ENCODE measurements around the gene IRX2. TPM values are rescaled to one million over a fixed set of nuclear protein-coding genes. Genes with fewer than 3 reads are reported as not detected.

IRX2 gene
- total RNA-seq, 2 donors from 2014 or later, result 0.28 to 0.54 TPM

- Histone ChIP-seq H3K27ac (no peak overlapping the region), H3K4me1 (ENCODE audit: control insufficient read depth in 1 of 2, low read depth in 2 of 2) (no peaks in the 10 kb centered on the region), H3K9me3 (no peaks in the 10 kb centered on the region), H3K27me3 (replicated peaks; ENCODE audit: insufficient read depth) (no peaks in the 10 kb centered on the region), H3K4me3 (no peak overlapping the region), H3K36me3 (no peaks in the 10 kb centered on the region)
- DNase-seq (ENCODE audit: low spot score) (no peak), ATAC-seq (ENCODE audit: insufficient number of reproducible peaks, low FRiP score, low read depth) (no peak)
- no peak for TF ChIP-seq CTCF (IDR thresholded peaks at IDR 0.05)
These were observed 50.6 kb downstream of the IRX2 start for GRCh38 chr5:2700876-2701275.

GRCh38 chr5:2699686-2700085 is 51.8 kb downstream of the IRX2 start:
- Histone ChIP-seq H3K36me3 (no peaks in the 10 kb centered on the region), H3K4me3 (no peak overlapping the region), H3K27me3 (replicated peaks; ENCODE audit: insufficient read depth) (no peaks in the 10 kb centered on the region), H3K4me1 (ENCODE audit: control insufficient read depth in 1 of 2, low read depth in 2 of 2) (no peaks in the 10 kb centered on the region), H3K9me3 (no peaks in the 10 kb centered on the region), H3K27ac (no peak overlapping the region)
- no peak for ATAC-seq (ENCODE audit: insufficient number of reproducible peaks, low FRiP score, low read depth)
- TF ChIP-seq CTCF (IDR thresholded peaks at IDR 0.05), result no peak
- DNase-seq (ENCODE audit: low spot score), result no peak

- H3K27ac ChIP-seq, result no peak overlapping the region
- ATAC-seq (ENCODE audit: insufficient number of reproducible peaks, low FRiP score, low read depth) (no peak), DNase-seq (ENCODE audit: low spot score) (no peak)
- no peaks in the 10 kb centered on the region for H3K36me3 ChIP-seq
- H3K27me3 ChIP-seq (replicated peaks; ENCODE audit: insufficient read depth), result no peaks in the 10 kb centered on the region
- H3K4me3 ChIP-seq, result no peak overlapping the region
- TF ChIP-seq CTCF (IDR thresholded peaks at IDR 0.05), result no peak
- no peaks in the 10 kb centered on the region for H3K4me1 ChIP-seq (ENCODE audit: control insufficient read depth in 1 of 2, low read depth in 2 of 2)
- H3K9me3 ChIP-seq, result no peaks in the 10 kb centered on the region
These were observed 52.2 kb downstream of the IRX2 start for GRCh38 chr5:2699231-2699630.

- H3K4me1 ChIP-seq (ENCODE audit: control insufficient read depth in 1 of 2, low read depth in 2 of 2), result no peaks in the 10 kb centered on the region
- H3K27me3 ChIP-seq (replicated peaks; ENCODE audit: insufficient read depth), result no peaks in the 10 kb centered on the region
- no peak for DNase-seq (ENCODE audit: low spot score)
- H3K27ac ChIP-seq, result no peak overlapping the region
- no peak for TF ChIP-seq CTCF (IDR thresholded peaks at IDR 0.05)
- H3K36me3 ChIP-seq, result no peaks in the 10 kb centered on the region
- H3K9me3 ChIP-seq, result no peaks in the 10 kb centered on the region
- no peak overlapping the region for H3K4me3 ChIP-seq
- ATAC-seq (ENCODE audit: insufficient number of reproducible peaks, low FRiP score, low read depth), result no peak
These were observed 52.9 kb downstream of the IRX2 start for GRCh38 chr5:2698581-2698980.

GRCh38 chr5:2697446-2698200 is 53.9 kb downstream of the IRX2 start:
- no peaks in the 10 kb centered on the region for H3K27me3 ChIP-seq (replicated peaks; ENCODE audit: insufficient read depth)
- H3K4me1 ChIP-seq (ENCODE audit: control insufficient read depth in 1 of 2, low read depth in 2 of 2), result no peaks in the 10 kb centered on the region
- H3K36me3 ChIP-seq, result no peaks in the 10 kb centered on the region
- no peak for DNase-seq (ENCODE audit: low spot score)
- no peak for TF ChIP-seq CTCF (IDR thresholded peaks at IDR 0.05)
- H3K27ac ChIP-seq, result no peak overlapping the region
- no peak overlapping the region for H3K4me3 ChIP-seq
- ATAC-seq (ENCODE audit: insufficient number of reproducible peaks, low FRiP score, low read depth), result no peak
- H3K9me3 ChIP-seq, result no peaks in the 10 kb centered on the region

Data from thoracic aorta (tissue), 2 donors.